ENCODE results near the gene TBCE.
"Not testable (repeated sequence)": the region's sequence is repeated elsewhere in the genome, so short reads cannot be mapped to it uniquely, and the experiment has no call there.

The TBCE gene

DNA sequence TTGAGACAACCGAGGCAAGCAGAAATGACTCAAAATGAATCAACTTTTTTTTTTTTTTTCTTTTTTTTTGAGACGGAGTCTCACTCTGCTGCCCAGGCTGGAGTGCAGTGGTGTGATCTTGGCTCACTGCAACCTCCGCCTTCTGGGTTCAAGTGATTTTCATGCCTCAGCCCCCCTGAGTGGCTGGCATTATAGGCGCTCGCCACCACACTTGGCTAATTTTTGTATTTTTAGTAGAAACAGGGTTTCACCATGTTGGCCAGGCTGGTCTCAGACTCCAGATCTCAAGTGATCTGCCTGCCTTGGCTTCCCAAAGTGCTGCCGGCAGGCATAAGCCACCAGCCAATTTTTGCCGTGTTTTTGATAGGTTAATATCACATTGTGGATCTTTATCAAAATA, 90.6 kb downstream of the TBCE start:
- not testable (repeated sequence) for DNase-seq

DNA sequence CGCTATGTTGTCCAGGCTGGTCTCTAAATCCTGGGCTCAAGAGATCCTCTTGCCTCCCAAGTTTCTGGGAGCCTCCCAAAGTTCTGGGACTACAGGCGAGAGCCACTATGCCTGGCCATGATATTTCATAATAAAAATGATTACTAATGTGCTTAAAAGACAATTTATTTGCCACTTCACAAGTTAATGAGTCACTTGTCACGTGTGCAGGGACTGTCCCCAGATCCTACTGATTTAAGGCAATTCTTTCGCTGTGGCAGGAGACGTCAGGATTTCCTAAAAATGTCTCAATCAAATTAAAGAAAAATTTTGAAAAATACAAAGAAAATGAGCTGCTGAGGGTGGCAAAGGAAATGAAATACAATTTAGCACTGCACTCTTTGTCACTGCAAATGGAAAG, 93.5 kb downstream of the TBCE start:
- no peak for DNase-seq

DNA sequence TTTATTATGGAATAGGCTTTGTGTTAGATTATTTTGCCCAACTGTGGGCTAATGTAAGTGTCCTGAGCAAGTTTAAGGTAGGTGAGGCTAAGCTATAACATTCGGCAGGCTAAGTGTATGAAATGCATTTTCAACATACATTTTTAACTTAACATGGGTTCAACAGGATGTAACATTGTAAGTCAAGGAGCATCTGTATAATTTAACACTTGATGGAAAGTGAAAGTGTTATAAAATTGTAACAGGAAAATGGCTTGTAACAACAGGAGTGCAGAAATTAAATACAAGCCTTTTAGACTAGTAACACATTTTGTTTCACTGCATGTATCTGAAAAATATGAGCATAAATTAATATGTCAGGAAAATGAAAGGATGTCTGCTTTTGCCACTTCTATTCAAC, 94.7 kb downstream of the TBCE start:
- DNase-seq = no peak

DNA sequence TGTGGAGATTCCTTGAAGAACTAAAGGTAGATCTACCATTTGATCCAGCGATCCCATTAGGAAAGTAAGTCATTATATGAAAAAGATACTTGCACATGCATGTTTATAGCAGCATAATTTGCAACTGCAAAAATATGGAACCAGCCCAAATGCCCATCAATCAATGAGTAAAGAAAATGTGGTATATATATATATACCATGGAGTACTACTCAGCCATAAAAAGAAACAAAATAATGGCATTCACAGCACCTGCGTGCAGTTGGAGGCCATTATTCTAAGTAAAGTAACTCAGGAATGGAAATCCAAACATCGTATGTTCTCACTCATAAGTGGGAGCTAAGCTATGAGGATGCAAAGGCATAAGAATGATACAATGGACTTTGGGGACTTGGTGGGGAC, 95.6 kb downstream of the TBCE start:
- DNase-seq = not testable (repeated sequence)

DNA sequence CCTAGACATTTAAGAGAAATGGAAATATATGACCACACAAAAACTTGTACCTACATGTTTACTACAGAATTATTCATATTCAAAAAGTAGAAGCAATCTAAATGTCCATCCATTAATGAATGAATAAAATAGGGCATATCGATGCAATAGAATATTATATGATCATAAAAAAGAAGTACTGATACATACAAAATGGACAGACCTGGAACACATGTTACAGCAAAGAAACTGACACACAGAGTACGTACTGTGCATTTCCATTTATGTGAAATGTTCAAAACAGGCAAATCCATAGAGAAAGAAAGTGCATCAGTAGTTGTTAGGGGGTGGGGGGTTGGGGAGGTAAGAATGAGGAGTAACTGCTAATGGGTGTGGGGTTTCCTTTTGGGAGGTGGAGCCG, 97.8 kb downstream of the TBCE start:
- DNase-seq = no peak

DNA sequence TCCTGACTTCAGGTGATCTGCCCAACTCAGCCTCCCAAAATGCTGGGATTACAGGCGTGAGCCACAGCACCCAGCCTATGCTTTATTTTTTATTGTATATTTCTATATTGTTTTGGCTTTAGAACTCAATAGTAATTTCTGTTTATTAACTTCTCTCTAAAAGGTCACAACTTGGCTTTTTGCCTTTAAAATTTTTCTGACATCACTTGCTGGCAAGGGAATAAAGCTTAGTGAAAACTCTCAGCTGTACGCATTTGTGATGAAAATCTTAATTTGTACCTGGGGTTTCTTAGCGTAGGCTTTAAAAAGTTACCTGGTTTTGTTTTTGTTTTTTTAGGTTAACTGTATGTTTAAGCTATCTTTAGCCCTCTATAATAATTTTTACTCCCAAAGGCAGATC, 100.8 kb downstream of the TBCE start:
- no peak for DNase-seq

DNA sequence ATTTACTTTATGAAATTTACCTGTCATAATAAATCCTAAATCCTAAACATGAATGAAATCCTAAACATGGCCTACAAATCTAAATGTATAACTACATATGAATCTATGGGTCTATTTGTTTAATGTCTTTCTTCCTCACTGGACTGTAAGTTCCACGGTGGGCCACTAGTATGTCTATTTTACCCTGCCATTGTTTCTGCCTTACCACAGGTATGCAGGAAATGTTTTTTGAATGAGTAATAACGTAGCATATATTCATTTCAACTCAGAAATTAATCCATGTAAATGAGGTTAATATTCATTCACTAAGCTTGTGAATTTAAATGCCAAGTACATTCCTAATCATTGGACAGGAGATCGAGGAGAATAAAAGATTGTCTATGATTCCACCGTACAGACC, 101.7 kb downstream of the TBCE start:
- no peak for DNase-seq

DNA sequence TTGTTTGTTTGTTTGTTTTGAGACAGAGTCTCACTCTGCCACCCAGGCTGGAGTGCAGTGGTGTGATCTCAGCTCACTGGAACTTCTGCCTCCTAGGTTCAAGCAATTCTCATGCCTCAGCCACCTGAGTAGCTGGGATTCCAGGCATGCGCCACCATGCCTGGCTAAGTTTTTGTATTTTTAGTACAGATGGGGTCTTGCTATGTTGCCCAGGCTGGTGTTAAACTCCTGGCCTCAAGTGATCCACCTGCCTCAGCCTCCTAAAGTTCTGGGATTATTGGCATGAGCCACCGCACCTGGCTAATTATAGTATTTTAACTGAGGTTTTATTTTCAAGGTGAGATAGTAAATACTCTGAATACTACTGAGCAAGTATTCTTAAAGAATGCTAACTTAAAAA, 102.7 kb downstream of the TBCE start:
- not testable (repeated sequence) for DNase-seq

DNA sequence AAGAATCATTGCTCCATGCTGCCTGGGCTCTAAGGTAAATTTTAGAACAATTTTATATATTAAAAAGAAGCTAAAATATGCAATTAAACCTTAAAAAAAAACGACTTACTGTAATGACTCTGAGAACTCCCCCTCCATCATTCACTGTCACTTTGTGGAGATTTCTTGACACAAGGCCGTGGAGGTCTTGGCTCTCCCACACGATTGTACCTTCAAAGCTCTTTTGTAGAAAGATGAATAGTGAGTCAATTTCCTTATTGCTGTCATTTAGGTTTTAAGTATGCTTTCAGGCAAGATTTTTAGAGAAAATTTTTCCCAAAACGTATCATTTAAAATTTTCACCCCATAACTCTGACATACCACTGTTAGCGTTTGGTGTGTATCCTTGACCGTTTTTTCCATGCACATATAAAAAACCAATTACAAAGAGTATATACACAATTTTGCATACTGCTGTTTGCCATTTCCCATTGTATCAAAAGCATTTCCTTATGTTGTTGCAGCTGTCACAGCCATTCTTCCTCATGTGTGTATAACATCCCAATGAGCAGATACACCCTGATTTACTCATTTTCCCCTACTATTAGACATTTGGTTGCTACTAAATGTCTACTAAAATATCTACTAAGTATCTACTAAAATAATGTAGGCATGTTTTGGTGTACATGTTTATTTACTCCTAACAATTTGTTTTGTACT, 103.7 kb downstream of the TBCE start:
- no peak for DNase-seq

DNA sequence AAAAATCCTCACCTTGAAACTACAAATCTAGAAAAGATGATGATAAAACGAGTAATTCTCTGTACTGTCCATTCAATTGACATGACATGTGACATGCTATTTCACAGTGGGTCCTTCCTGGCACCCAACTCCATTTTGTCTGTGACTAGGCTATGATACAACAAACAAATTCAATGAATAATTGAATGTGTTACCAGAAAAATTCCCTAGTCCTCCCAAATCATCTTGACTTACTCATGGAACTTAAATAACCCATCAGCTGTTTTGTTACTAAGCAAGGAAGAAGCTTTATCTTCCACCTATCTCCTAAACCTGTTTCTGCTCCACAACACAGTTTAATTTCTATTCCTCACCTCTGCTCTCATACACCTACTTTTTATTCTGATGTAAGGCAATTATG, 106.6 kb downstream of the TBCE start:
- DNase-seq = no peak

DNA sequence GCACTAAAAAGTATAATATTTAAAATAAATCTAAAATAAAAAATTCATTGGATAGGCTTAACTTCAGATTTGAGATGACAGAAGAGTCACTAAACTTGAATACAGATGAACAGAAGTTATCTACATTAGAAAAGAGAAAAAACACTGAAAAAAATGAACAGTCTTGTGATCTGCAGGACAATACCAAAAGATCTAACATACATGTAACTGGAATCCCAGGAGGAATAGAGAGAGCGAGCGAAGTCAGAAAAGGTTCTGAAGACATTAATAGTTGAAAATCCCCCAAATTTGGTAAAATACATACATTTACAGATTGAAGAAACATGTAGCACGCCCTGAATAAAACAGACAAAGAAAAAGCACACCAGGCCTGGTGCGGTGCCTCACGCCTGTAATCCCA, 115.9 kb downstream of the TBCE start:
- DNase-seq = no peak

DNA sequence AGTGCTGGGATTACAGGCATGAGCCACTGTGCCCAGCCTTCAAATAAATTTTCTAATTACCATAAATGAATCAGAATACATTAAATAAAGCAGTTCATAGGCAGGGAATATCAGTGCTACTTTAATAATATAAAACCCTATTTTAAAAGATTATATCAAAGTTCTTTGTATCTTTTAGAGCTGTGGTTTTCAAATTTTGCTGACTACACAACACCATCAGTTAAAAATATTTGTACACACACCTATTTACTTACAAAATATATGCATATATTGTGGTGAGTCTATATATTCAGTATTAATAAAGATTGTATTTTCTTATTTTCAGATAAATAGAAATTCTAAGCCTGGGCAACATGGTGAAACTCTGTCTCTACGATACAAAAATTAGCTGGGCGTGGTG, 118.3 kb downstream of the TBCE start:
- DNase-seq = no peak

DNA sequence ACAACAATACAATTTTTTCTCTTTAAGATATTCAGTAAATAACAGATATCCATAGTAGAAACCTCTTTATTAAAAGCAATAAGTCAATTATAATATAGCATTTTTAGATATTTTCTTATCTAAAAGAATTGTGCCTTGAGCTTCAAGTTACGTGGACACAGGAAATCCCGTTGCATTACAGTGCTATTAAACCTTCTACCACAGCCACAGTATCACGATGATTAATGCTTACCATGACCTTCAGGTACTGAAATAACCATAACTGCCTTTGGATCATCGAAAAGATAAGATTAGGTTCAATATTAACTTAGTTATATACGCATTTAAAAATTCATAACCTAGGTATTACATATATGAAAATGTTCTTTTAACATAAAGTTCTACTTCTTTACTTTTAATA, 119.1 kb downstream of the TBCE start:
- DNase-seq = no peak

DNA sequence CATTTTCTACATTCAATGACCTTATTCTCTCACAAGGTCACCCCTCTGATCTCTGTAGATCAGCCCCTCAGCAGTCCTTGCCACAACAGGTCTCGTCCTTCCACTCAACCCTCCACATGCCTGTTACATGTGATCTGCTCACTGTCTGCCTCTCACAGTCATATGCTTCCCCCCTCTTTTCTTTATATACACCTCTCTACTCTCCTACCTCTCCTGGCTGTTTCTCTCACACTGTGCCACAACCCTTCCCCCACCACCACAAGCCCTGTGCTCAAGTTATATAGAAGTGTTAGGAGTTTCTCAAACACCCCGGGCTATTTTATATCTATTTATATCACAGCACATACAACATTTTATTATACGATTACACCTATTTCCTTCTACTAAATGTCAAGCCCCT, 124.4 kb downstream of the TBCE start:
- DNase-seq = no peak

DNA sequence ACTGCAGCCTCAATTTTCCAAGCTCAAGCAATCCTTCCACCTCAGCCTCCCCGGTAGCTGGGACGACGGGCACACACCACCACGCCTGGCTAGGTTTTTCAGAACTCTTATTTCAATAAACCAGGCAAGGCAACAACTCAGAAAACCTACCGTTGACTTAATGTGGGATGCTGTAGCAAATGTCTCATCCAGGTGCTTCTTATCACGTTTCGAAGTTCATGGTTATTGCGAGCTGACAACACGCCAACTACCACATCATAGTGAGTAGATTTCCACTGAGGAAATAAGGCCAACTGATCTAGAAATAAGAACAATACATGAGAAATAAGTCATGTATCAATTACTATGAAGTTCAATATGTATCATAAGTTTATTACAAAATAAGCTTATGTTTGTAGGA, 127.3 kb downstream of the TBCE start:
- no peak for DNase-seq

DNA sequence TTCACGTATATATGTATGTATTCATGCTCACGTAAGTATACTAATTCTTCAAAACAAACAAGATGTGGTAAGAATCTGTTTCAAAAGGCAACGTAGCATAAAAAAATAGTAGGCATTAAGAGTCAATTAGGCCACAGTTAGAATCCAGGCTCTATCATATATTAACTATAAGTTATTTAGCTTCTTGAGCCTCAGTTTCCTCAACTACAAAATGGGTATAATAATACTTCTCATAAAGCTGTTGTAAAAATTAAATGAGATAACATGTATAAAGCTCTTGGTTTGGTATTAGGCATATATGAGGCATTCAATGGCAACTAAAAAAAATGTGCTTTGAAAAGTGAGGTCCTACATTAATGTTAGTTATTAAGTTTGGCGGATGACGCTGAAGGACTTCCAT, 127.8 kb downstream of the TBCE start:
- no peak for DNase-seq

DNA sequence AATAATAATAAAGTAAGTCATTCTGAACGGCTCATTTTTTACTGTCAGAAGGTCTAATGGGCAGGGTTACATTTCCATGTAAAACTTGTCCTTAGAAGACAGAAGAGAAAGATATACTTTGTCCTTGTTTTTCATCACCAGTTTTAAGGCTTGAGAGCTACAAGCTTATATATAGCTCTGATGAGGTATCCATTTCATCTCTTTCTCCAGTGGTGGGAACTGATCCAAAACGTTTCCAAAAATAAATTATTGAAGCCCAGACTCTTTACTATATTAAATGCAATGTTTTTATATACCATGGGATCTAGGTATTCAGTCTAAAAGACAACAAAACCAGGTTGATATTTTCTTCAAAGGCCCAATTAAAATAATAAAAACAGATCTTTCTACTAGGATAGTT, 128.3 kb downstream of the TBCE start:
- DNase-seq = no peak

DNA sequence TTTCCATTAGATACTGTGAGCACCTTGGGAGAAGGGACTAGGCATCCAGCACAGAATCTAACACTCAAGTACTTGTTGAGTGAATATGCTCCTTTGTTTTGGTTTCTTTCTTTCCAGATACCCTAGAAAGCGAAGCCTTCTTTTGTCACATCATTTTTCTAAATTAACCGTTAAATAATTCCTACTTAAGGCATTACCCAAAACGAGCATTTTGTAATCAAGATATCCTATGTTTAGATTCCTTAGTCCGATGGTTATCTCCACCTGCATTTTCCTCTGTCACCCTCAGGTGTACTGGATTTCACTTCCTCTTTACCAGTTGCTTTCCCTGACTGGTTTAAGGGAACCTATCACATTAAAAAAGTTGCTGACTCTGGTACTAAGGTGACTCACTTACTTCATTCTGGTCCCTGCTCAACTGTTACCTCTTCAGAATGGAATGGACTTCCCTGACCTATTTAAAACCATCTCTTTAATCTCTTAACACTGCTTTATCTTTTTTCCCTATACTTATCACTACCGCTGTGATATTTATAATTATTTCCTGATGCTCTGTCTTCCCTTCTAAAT, 133.8 kb downstream of the TBCE start:
- DNase-seq = peak; percentile 20

Data from OCI-M1 (cell line).